K562 (cell line): ENCODE results near the gene PUDP. TPM values are rescaled to one million over a fixed set of nuclear protein-coding genes. Genes with fewer than 3 reads are reported as not detected.

Experiments used
- ATAC-seq: fragments of 200-7000 bp; cut with Tn5 transposase; 3 replicates; pipeline ENCODE4 v1.9.1; 2020; ENCODE audit warnings: moderate library complexity
- BruUV-seq: library from RNA; stranded (reverse); fragments of 400-500 nt; replicated peaks from 2 replicates; lab custom pipeline; 2021; lab: Mats Ljungman, UMichigan
- CTCF ChIA-PET: fragments of 300-600 bp; formaldehyde crosslinking; extraction: SDS; loops from one replicate; lab custom pipeline; 2021; ENCODE audit warnings: low intra/inter-chr PET ratio; lab: Yijun Ruan, JAX
- POLR2A ChIA-PET: fragments of 300-600, 350-650 bp; sonication (Branson Sonifier 250); formaldehyde crosslinking; extraction: SDS; loops from one replicate; lab custom pipeline; 2021; ENCODE audit warnings: antibody characterized with exemption, inconsistent platforms; lab: Yijun Ruan, JAX
- DNase-seq, 4 experiments: peaks; one replicate each; pipeline versions ENCODE4 v3.0.0 to v3.0.0-alpha.2; 2011 to 2018; ENCODE audit warnings: low spot score in 3 of 4, mixed read lengths in 3 of 4; ENCODE audit errors: extremely low read depth in 1 of 4
- FAIRE-seq: peaks from 2 replicates; lab custom pipeline; 2011; peaks lifted over from hg19 to GRCh38; lab: Jason Lieb, UNC
- H2AFZ ChIP-seq: 2 replicates; pipeline ENCODE4 v1.6.0; 2011; ENCODE audit warnings: low read depth, low read length, control low read depth, inconsistent platforms
- H3K27ac ChIP-seq: fragments of 200-600 bp; 3 replicates; pipeline ENCODE4 v1.8.0; 2011; ENCODE audit warnings: low read depth, mild to moderate bottlenecking, control low read depth, inconsistent platforms, low read length, moderate library complexity, mixed read lengths; ENCODE audit errors: extremely low read depth
- H3K27me3 ChIP-seq, 2 experiments: fragments of 300-600 bp in 1 of 2; 2 replicates in 1 of 2; 3 replicates in 1 of 2; pipeline versions ENCODE4 v1.6.0 to v1.8.0; 2011; ENCODE audit warnings: inconsistent platforms in 2 of 2, low read length in 2 of 2, mild to moderate bottlenecking in 1 of 2, mixed read lengths in 1 of 2, moderate library complexity in 1 of 2; ENCODE audit not compliant: control insufficient read depth in 2 of 2, insufficient read depth in 2 of 2
- H3K36me3 ChIP-seq: fragments of 300-600 bp; 3 replicates; pipeline ENCODE4 v1.8.0; 2011; ENCODE audit warnings: mild to moderate bottlenecking, low read length, inconsistent platforms; ENCODE audit not compliant: control insufficient read depth, insufficient read depth
- H3K4me1 ChIP-seq, 2 experiments: fragments of 200-600 bp in 1 of 2; replicated peaks in 1 of 2; 2 replicates in 1 of 2; 3 replicates in 1 of 2; pipeline versions ENCODE4 v1.5.1 to v1.8.0; 2011; ENCODE audit warnings: inconsistent platforms in 2 of 2, low read length in 2 of 2, mild to moderate bottlenecking in 1 of 2, mixed read lengths in 1 of 2, moderate library complexity in 1 of 2; ENCODE audit not compliant: control insufficient read depth in 2 of 2, insufficient read depth in 2 of 2
- H3K4me2 ChIP-seq: 2 replicates; pipeline ENCODE4 v1.6.1; 2011; ENCODE audit warnings: low read length, control low read depth, inconsistent platforms, mixed read lengths; ENCODE audit not compliant: insufficient read depth
- H3K4me3 ChIP-seq: fragments of 200-600 bp; sonication (generic), shearing (Covaris generic); 2 replicates; pipeline ENCODE4 v1.5.1; 2016; ENCODE audit warnings: control low read depth, inconsistent platforms
- H3K79me2 ChIP-seq: fragments of 200-600 bp; 3 replicates; pipeline ENCODE4 v1.8.0; 2011; ENCODE audit warnings: low read length, inconsistent platforms; ENCODE audit not compliant: control insufficient read depth, insufficient read depth
- H3K9ac ChIP-seq, 2 experiments: 2 replicates each; pipeline versions ENCODE4 v1.6.0 to v1.6.1; 2011; ENCODE audit warnings: low read depth in 2 of 2, low read length in 2 of 2, control low read depth in 1 of 2, inconsistent platforms in 1 of 2, mild to moderate bottlenecking in 1 of 2, mixed read lengths in 1 of 2; ENCODE audit not compliant: insufficient read depth in 1 of 2
- H3K9me1 ChIP-seq: one replicate; pipeline ENCODE4 v1.6.0; 2011; ENCODE audit warnings: inconsistent platforms, mild to moderate bottlenecking, low read length, moderate library complexity; ENCODE audit not compliant: control insufficient read depth, insufficient read depth
- H3K9me3 ChIP-seq: replicated peaks from 2 replicates; pipeline ENCODE4 v1.5.1; 2011; ENCODE audit warnings: low read depth, low read length, inconsistent platforms; ENCODE audit not compliant: control insufficient read depth, insufficient read depth
- H4K20me1 ChIP-seq: replicated peaks from 2 replicates; pipeline ENCODE4 v1.6.1; 2011; ENCODE audit warnings: low read length, inconsistent platforms, mixed read lengths; ENCODE audit not compliant: control insufficient read depth, insufficient read depth
- C11orf30 ChIP-seq: fragments of 450-650 bp; IDR thresholded peaks from 2 replicates; pipeline ENCODE4 v1.6.1; 2016; ENCODE audit warnings: low read depth, mild to moderate bottlenecking
- CCNT2 ChIP-seq: IDR thresholded peaks from 2 replicates; pipeline ENCODE4 v1.6.1; 2011; ENCODE audit warnings: borderline replicate concordance, low read depth, mild to moderate bottlenecking, moderate library complexity, mixed read lengths, low read length; ENCODE audit not compliant: insufficient read length; ENCODE audit errors: extremely low read depth
- EHMT2 ChIP-seq: fragments of 450-650 bp; IDR thresholded peaks from 2 replicates; pipeline ENCODE4 v1.6.1; 2018; ENCODE audit warnings: antibody characterized with exemption
- KHSRP ChIP-seq: fragments of 450-650 bp; IDR thresholded peaks from 2 replicates; pipeline ENCODE4 v1.6.1; 2017
- MAFG ChIP-seq: fragments of 450-650 bp; conservative IDR thresholded peaks from 2 replicates; pipeline ENCODE4 v1.6.1; 2016; ENCODE audit warnings: missing genetic modification characterization, missing compliant biosample characterization
- NFE2 ChIP-seq: IDR thresholded peaks from 2 replicates; pipeline ENCODE4 v1.6.1; 2014; ENCODE audit warnings: antibody characterized with exemption, low read depth
- RBM17 ChIP-seq: fragments of 200-400 bp; formaldehyde crosslinking; IDR thresholded peaks from 2 replicates; pipeline ENCODE4 v1.6.1; 2017; ENCODE audit warnings: low read depth, mild to moderate bottlenecking, low read length, borderline replicate concordance
- TRIM24 ChIP-seq, 2 experiments: fragments of 450-650 bp; IDR thresholded peaks; 2 replicates each; pipeline ENCODE4 v1.6.1; 2016
- TRIM28 ChIP-seq: fragments of 450-650 bp; IDR thresholded peaks from 2 replicates; pipeline ENCODE4 v1.6.1; 2017
- ZFX ChIP-seq: sonication (generic); formaldehyde crosslinking; IDR thresholded peaks from 2 replicates; pipeline ENCODE4 v1.8.0; 2022; ENCODE audit warnings: mild to moderate bottlenecking, missing genetic modification reagents, moderate library complexity
- ZNF316 ChIP-seq: fragments of 450-650 bp; IDR thresholded peaks from 2 replicates; pipeline ENCODE4 v1.6.1; 2016
- ZNF77 ChIP-seq: fragments of 250-450 bp; sonication (Bioruptor Pico); IDR thresholded peaks from 2 replicates; pipeline ENCODE4 v1.5.0; 2020
- WGBS: fragments of 100-300 bp; shearing (Covaris generic); methylation state at CpG from one replicate; pipeline ENCODE4 v1.1.6; 2016; ENCODE audit warnings: low coverage, mixed read lengths; ENCODE audit not compliant: insufficient coverage; ENCODE audit errors: missing lambda C conversion rate; 5-methylcytosine and 5-hydroxymethylcytosine counted together
- in situ Hi-C: fragments of 300-500 bp; cut with MboI; formaldehyde crosslinking; loops from 4 replicates; pipeline ENCODE4 v1.15.0; 2018; ENCODE audit warnings: inconsistent platforms, mixed read lengths
- intact Hi-C: fragments of 100-400 bp; cut with micrococcal nuclease; formaldehyde crosslinking; loops from 2 replicates; pipeline ENCODE4 v1.14.2; 2022
- polyA plus RNA-seq, 8 experiments: library from polyadenylated mRNA; depleted of rRNA in 4 of 8; stranded (reverse) in 5 of 8; unstranded in 3 of 8; fragments of >200 nt; fragmentation: Nextera tagmentation in 2 of 8; fragmentation: Illumina TruSeq in 1 of 8; extraction: Ambion mirVana in 2 of 8; extraction: Trizol in 1 of 8; gene quantifications; 2 replicates each; pipeline versions ENCODE4 v1.2.1 to v1.2.3, GENCODE V29; 2011 to 2014; ENCODE audit warnings: inconsistent platforms in 1 of 8, missing spikeins in 1 of 8
- total RNA-seq, 7 experiments: library from RNA; depleted of rRNA in 6 of 7; stranded (reverse); fragments of >200 nt in 6 of 7; fragmentation: Illumina TruSeq in 2 of 7; extraction: Trizol in 2 of 7; gene quantifications; 2 replicates each; pipeline versions ENCODE4 v1.2.1 to v1.2.3, GENCODE V29; 2011 to 2021; ENCODE audit warnings: low replicate concordance in 1 of 7
- TF ChIP-seq, protein P1 (sequence below): IDR thresholded peaks from 2 replicates; pipeline ENCODE4 v1.6.1; 2014; ENCODE audit warnings: antibody characterized with exemption
- TF ChIP-seq, protein P2 (sequence below): fragments of 450-650 bp; formaldehyde crosslinking; IDR thresholded peaks from 2 replicates; pipeline ENCODE4 v1.4.0; 2020; ENCODE audit warnings: mild to moderate bottlenecking, moderate library complexity

PUDP gene
- total and polyA plus RNA-seq, 9 of the 15 experiments (the other 6 are each of a cell fraction or from before 2014, with no cell fraction given): 13.6 to 63.0 (median 29.2) TPM

DNA sequence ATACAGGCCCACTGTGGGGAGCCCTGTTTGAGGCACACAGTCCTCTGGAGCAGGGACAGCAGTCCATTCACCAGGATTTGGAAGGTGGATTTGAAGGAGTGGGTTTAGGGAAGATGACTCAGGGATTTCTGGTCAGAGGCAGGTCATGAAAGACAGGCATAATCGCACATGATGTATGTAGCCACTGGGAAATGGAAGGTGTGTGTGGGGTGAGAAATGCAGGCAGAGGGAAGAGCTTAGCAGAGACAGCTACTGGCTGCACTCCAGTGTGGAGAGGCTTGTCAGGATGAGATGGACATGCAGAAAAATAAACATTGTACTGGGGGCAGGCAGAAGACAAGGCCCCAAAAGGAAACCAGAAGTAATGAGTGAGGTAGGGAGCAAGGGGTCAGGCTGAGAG, 85.7 kb downstream of the PUDP start:
- Histone ChIP-seq H3K4me2 (no peak overlapping the region), H3K27ac (no peak overlapping the region), H3K79me2 (no peaks in the 10 kb centered on the region), H4K20me1 (no peaks in the 10 kb centered on the region), H3K36me3 (peaks cover 10% of the 10 kb centered on the region; the same call in 2 of the 3 replicates), H3K4me1 (no peaks in the 10 kb centered on the region), H2AFZ (no peak overlapping the region), H3K4me3 (no peak overlapping the region), H3K9ac (no peak overlapping the region), H3K9me3 (no peaks in the 10 kb centered on the region), H3K9me1 (no peaks in the 10 kb centered on the region), H3K27me3 (no peaks in the 10 kb centered on the region)
- DNase-seq: peak in 1 of 4 experiments; percentile 4
- intact Hi-C loops (no loop called here), in situ Hi-C loops (no loop called here)
- FAIRE-seq: no peak
- CTCF ChIA-PET: no interaction called here
- POLR2A ChIA-PET: no interaction called here
- WGBS: 57% methylated on average over 1 of the region's 1 CpG
- no TSS peak for BruUV-seq
- peak; percentile 35; the same call in 1 of the 2 replicates for TF ChIP-seq TRIM28
- TF ChIP-seq EHMT2: 0 out of 2 replicates have a peak, but pooled peaks have one; percentile 34
- TF ChIP-seq ZNF316: peak; percentile 64
- TF ChIP-seq, protein P1, sequence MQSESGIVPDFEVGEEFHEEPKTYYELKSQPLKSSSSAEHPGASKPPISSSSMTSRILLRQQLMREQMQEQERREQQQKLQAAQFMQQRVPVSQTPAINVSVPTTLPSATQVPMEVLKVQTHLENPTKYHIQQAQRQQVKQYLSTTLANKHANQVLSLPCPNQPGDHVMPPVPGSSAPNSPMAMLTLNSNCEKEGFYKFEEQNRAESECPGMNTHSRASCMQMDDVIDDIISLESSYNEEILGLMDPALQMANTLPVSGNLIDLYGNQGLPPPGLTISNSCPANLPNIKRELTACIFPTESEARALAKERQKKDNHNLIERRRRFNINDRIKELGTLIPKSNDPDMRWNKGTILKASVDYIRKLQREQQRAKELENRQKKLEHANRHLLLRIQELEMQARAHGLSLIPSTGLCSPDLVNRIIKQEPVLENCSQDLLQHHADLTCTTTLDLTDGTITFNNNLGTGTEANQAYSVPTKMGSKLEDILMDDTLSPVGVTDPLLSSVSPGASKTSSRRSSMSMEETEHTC: no peak
- TF ChIP-seq, protein P2, sequence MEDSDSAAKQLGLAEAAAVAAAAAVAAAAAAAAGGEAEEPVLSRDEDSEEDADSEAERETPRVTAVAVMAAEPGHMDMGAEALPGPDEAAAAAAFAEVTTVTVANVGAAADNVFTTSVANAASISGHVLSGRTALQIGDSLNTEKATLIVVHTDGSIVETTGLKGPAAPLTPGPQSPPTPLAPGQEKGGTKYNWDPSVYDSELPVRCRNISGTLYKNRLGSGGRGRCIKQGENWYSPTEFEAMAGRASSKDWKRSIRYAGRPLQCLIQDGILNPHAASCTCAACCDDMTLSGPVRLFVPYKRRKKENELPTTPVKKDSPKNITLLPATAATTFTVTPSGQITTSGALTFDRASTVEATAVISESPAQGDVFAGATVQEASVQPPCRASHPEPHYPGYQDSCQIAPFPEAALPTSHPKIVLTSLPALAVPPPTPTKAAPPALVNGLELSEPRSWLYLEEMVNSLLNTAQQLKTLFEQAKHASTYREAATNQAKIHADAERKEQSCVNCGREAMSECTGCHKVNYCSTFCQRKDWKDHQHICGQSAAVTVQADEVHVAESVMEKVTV (CRISPR knock-in tag): no peak
- no peak for TF ChIP-seq ZNF77 (CRISPR knock-in tag)
- peak; percentile 73 for TF ChIP-seq NFE2
- no peak for TF ChIP-seq ZFX (CRISPR knock-in tag)
- no peak for TF ChIP-seq CCNT2
- TF ChIP-seq C11orf30: peak; percentile 54
- TF ChIP-seq KHSRP: no peak
- TF ChIP-seq TRIM24 (IDR thresholded peaks at IDR 0.05): 0 out of 4 replicates have a peak, but pooled peaks have one; percentile 29 to 43
- no peak for TF ChIP-seq RBM17
- TF ChIP-seq MAFG (tag): peak; percentile 39; the same call in 1 of the 2 replicates
- peak; percentile 36; the same call in 1 of the 3 replicates for ATAC-seq
